ENCODE results near the gene SLF2. TPM values are rescaled to one million over a fixed set of nuclear protein-coding genes. Genes with fewer than 3 reads are reported as not detected.

The SLF2 gene
- total and polyA plus RNA-seq, 2 of the 13 experiments (the other 11 are each of a cell fraction or from before 2014, with no cell fraction given) = 12.2 to 48.1 TPM

- TF ChIP-seq MYPOP (CRISPR knock-in tag; IDR thresholded peaks at IDR 0.05) = no peak
- TF ChIP-seq DMAP1 (CRISPR knock-in tag; IDR thresholded peaks at IDR 0.05) = peak; percentile 25; the same call in 1 of the 2 replicates
- peak; percentile 49; the same call in 1 of the 2 replicates for TF ChIP-seq HDAC1 (CRISPR knock-in tag; IDR thresholded peaks at IDR 0.05)
- no peak for TF ChIP-seq ZNF337 (CRISPR knock-in tag; IDR thresholded peaks at IDR 0.05; ENCODE audit: borderline replicate concordance, low read depth)
- peak; percentile 14; the same call in 1 of the 2 replicates for TF ChIP-seq SMC3 (IDR thresholded peaks at IDR 0.05; ENCODE audit: low read length)
Measured at GRCh38 chr10:101011517-101012423, 99.0 kb downstream of the SLF2 start (continued).

DNA sequence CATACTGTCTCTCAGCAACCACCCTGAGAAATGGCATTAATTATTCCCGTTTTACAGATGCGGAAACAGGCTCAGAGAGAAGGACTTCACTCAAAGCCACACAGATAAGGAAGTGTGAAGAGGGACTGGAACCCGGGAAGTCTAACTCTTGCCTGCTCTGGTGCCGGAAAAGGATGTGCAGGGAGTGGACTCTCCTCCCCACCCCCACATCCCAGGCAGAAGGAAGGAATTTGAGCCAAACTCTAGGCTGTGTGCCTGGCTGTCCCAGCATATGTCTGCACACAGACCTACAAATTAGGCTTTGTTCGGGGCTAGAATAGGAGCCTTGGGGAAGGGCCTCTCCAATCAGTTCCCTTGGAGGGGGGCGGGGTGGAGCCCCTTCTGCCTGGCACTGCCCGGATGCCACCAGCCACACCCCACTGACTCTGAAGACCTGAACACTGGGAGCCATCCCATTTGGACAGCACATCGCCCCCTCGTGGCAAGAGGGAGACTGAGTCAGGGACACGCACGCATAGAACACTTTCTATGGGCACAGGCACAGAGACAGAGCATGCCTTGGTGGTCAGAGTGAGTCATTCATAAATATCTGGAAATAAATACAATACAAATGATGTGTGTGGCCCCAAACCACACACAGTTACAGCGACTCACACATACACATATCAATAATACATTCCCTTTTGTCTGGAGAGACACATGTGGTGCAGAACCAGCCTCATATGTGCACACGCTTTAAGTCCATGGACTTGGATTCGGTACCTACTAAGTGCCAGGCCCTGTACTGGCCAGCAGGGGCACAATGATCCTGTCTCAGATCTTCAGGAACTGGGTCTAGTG is 100.0 kb downstream of the SLF2 start:
- in situ Hi-C loops (cut with HindIII; ENCODE audit: extremely low pct_ligation_motif_present, low pct_unique_long_range_greater_than_20kb) (no loop called here), intact Hi-C loops (cut with micrococcal nuclease; ENCODE audit: unreplicated experiment) (loop anchor here (1.0 to 5.0 kb wide), 4 partner anchors 14 to 135 kb away; no protein-coding TSS in a partner anchor)
- H3K27ac ChIP-seq (ENCODE audit: extremely low read length, insufficient read depth, low read length) = no peak overlapping the region
- ATAC-seq = peak; percentile 73
- H3K36me3 ChIP-seq (replicated peaks in 1 of 2; ENCODE audit: control insufficient read depth in 1 of 2, insufficient read depth in 2 of 2, low read length in 2 of 2) = no peaks in the 10 kb centered on the region
- peak overlapping the region; percentile 89 for H3K4me2 ChIP-seq (ENCODE audit: low read depth, low read length)
- BruUV-seq (replicated peaks) = no TSS peak
- DNase-seq (ENCODE audit: low spot score) = peak; percentile 89
- FAIRE-seq = peak; percentile 91
- no peak overlapping the region for H3K9ac ChIP-seq (ENCODE audit: insufficient read depth, low read depth, low read length)
- no peaks in the 10 kb centered on the region for H4K20me1 ChIP-seq (ENCODE audit: insufficient read depth, low read length)
- ChIA-PET CTCF (ENCODE audit: low intra/inter-chr PET ratio, low total read pairs) (interaction anchor here (0.6 to 6.1 kb wide), 7 partner anchors 16 to 341 kb away, joined by 3 to 240 read pairs (median 3); partner anchors contain the start of genes LZTS2 and SEMA4G), POLR2A (interaction anchor here (1.2 to 7.1 kb wide), 4 partner anchors 13 to 32 kb away, joined by 4 to 124 read pairs (median 6); partner anchors contain the start of genes LZTS2, PDZD7 and SFXN3)
- H3K4me3 ChIP-seq (replicated peaks in 1 of 3; ENCODE audit: insufficient read depth in 1 of 3, low read depth in 2 of 3, low read length in 3 of 3) = peak overlapping the region in 1 of 3 experiments; percentile 77; a peak in 2 of 6 replicates
- H3K79me2 ChIP-seq (ENCODE audit: insufficient read depth, low read length) = no peaks in the 10 kb centered on the region
- H2AFZ ChIP-seq (ENCODE audit: low read length) = no peak overlapping the region
- peaks cover 75% of the 10 kb centered on the region for H3K4me1 ChIP-seq (ENCODE audit: insufficient read depth, low read length)
- no peaks in the 10 kb centered on the region for H3K27me3 ChIP-seq (ENCODE audit: control insufficient read depth in 1 of 2, insufficient read depth in 2 of 2, low read length in 2 of 2)
- 13% methylated on average over 11 of the region's 14 CpGs for WGBS (ENCODE audit: low lambda C conversion rate)
- no peaks in the 10 kb centered on the region for H3K9me3 ChIP-seq (ENCODE audit: low read length)
- TF ChIP-seq ZNF30 (CRISPR knock-in tag; IDR thresholded peaks at IDR 0.05) = no peak
- peak; percentile 52; the same call in 1 of the 2 replicates for TF ChIP-seq ZNF543 (CRISPR knock-in tag; IDR thresholded peaks at IDR 0.05)
- TF ChIP-seq ZNF367 (CRISPR knock-in tag; IDR thresholded peaks at IDR 0.05; ENCODE audit: borderline replicate concordance) = no peak
- no peak for TF ChIP-seq TARDBP (CRISPR knock-in tag; IDR thresholded peaks at IDR 0.05)
- no peak for TF ChIP-seq RELA (CRISPR knock-in tag; IDR thresholded peaks at IDR 0.05)
- TF ChIP-seq TOPORS (CRISPR knock-in tag; IDR thresholded peaks at IDR 0.05) = no peak
- TF ChIP-seq FOXA3 (CRISPR knock-in tag; IDR thresholded peaks at IDR 0.05) = peak; percentile 5; the same call in 1 of the 2 replicates
- TF ChIP-seq ZMYM3 (CRISPR knock-in tag; IDR thresholded peaks at IDR 0.05) = 0 out of 2 replicates have a peak, but pooled peaks have one; percentile 29
- TF ChIP-seq NCOA2 (CRISPR knock-in tag; IDR thresholded peaks at IDR 0.05) = no peak
- TF ChIP-seq DMAP1 (CRISPR knock-in tag; IDR thresholded peaks at IDR 0.05) = peak; percentile 32; the same call in 1 of the 2 replicates
- 0 out of 2 replicates have a peak, but pooled peaks have one; percentile 20 for TF ChIP-seq SALL1 (CRISPR knock-in tag; IDR thresholded peaks at IDR 0.05)
- TF ChIP-seq MXI1 (IDR thresholded peaks at IDR 0.05; ENCODE audit: borderline replicate concordance, low read depth, low read length) = peak; percentile 39; the same call in 1 of the 3 replicates
- TF ChIP-seq MYC (CRISPR knock-in tag; IDR thresholded peaks at IDR 0.05; ENCODE audit: borderline replicate concordance) = peak; percentile 67; the same call in 1 of the 2 replicates
- TF ChIP-seq, protein P1, sequence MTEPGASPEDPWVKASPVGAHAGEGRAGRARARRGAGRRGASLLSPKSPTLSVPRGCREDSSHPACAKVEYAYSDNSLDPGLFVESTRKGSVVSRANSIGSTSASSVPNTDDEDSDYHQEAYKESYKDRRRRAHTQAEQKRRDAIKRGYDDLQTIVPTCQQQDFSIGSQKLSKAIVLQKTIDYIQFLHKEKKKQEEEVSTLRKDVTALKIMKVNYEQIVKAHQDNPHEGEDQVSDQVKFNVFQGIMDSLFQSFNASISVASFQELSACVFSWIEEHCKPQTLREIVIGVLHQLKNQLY (CRISPR knock-in tag; IDR thresholded peaks at IDR 0.05) = no peak
- no peak for TF ChIP-seq ZSCAN20 (CRISPR knock-in tag; IDR thresholded peaks at IDR 0.05; ENCODE audit: borderline replicate concordance)
- TF ChIP-seq SIN3A (IDR thresholded peaks at IDR 0.05; ENCODE audit: borderline replicate concordance, low read depth, low read length) = 0 out of 2 replicates have a peak, but pooled peaks have one; percentile 55

Measured in HepG2 (cell line).